ENCODE data around the gene ANKRD23.

The ANKRD23 gene

DNA sequence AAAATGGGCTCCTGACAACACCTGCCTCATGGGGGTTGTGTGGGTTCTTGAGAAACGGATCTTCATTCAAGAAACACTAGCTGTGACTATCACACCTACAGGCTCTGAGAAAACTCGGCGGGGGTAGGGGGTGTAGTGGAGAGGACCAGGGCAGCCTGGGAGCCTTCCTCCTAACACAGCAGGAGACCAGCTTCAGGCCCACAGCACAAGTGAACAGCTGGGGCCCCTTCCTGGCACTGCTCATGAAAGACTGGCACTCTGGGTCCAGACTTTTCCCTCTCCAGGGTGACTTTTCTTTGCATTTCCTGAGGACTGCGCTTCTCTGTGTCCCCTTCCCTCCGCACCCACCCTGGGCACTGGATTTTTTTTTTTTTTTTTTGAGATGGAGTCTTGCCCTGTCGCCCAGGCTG, 33.2 kb upstream of the ANKRD23 start:
- DNase-seq (ENCODE audit: low spot score) = no peak

DNA sequence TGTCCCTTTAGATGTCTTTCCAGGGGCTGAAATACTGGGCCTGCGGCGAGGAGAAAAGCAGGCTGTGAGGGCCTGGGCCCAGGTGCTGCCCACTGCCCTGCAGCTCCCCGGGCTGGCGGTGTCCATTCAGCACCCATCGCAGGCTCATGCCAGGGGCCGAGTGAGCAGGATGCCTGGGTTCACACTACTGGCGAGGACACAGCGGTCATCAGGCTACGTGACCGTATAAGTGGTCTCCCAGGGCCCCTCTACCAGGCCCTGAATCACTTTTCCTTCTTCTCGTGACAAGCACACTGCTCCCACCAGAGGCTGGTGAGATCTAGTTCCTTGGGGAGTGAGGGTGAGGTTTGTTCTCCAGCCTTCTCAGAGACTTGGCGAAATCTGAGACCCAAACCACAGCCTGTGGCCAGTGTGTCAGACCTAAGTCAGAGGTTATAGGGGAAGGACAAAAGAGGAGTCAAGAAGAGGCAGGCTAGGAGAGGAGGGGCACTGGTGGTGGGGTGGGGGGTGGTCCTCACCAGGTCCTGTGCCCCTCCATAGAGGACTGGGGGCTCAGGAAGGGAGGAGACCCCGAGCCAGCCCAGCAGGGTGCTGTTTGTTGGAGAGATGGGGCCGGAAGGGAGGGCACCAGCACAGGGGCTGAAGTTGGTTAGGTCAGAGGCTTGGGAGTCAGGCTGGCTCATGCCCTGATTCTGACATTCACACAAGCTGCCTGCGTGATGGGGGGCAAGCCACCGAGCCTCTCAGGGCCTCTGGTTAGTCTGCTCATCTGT, 32.6 kb upstream of the ANKRD23 start:
- no peak for DNase-seq (ENCODE audit: low spot score)

DNA sequence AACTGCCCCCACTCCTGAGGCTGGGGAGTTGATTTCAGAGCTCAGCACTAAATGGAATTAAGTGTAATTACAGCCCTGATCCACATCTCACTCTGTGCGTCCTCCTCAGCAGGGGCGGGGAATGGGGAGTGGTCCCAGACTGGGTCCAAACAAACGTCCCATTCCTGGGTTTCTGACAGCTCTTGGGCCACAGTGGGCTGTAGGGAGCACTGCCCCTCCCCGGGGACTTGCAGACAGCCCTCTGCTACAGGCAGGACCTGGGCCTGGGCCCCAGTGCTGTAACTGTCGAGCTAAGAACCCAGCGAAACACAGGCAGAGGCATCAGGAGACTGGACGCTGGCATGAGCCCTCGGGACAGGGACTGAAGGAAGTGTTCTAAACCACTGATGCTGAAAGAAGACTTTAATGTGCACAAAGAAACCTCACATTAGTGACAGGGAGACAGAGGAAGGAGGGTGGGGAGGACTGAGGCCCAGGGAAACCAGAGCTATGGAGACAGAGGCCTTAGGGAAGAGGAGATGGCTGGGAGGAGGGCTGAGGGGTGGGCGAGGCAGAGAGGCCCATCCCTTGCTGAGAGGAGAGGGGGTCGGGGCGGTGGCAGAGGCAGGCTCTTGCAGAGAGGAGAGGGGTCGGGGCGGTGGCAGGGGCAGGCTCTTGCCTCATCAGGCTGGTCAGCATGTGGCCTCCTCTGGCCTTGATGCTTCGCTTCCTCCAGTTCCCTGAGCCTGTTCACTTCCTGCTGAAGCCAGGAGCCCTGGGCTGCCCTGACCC, 31.9 kb upstream of the ANKRD23 start:
- DNase-seq (ENCODE audit: low spot score) = no peak

DNA sequence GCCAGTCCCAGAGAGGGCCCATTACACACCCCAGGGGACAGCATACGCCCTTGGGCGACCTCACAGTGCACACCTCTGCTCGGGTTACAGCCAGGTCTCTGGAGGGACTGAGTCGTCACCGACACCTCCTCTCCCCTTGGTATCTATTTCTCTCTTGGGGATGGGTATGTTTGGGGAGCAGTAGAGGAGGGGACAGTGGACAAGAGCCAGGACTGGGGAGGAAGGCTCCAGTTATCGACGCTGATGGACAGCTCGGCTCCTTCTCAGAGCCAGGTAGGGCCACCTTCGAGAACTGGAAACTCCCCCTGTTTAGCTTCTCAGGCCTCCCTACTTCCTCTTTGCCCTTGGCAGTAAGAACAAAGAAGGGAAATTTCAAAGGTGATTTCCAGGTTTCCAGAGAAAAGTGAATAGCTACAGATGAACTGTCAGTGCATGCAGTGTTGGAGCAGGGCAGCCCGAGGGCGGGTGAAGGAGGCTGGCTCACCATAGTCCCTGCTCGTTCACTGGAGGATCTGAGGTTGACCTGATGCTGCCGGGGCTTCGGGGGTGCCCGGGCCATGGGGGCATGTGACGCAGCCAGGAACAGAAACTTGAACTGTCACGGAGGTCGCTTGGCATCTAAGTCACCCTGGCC, 30.5 kb upstream of the ANKRD23 start:
- no peak for DNase-seq (ENCODE audit: low spot score)

DNA sequence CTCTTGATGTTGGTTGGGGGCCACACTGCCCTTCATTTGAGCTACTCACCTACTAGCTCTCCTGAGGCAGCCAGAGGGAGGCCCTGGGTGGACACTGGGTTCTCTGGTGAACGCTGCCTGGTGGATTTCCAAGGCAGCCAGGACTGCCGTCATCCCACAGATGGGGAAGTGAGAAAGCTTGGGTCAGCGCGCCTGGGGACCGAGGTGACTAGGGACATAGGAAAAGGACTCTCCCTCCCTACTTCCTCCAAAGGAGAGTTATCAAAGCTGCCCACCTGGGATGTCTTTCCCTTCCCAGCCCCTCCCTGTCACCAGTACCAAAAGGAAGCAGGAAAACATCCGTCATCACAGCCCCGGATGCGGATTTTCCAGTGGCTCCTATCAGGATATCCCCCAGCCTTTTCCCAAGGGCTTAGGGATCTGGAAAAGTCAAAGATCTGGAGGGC, 29.9 kb upstream of the ANKRD23 start:
- no peak for DNase-seq (ENCODE audit: low spot score)

DNA sequence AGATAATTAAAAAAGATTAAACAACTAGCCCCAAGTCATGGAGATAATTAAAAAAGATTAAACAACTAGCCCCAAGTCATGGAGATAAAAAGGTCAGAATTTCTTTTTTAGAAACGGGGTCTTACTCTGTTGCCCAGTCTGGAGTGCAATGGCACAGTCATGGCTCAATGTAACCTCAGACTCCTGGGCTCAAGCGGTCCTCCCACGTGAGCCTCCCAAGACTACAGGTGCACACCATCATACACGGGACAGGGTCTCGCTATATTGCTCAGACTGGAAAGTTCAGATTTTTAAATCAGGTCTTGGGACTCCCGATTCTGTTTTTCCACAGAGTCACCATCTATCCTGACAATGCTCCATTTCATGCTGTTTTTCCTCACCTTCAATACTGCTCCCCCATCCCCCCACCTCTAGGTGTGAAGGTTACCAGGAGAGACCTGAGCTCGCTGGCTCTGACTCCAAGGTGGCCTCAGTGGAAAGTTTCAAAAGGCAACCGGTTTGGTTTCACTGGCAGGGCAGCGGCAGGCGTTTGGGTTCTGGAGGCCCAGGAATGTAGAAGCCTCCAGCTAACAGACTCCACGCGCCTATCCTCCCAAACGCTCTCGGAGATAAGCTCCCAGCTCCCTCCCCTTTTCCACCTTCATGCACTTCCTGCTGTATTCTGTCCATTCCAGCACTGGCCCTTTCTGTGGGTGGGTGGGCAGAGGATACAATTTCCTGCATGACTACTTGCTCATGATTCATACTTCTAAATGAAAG, 28.9 kb upstream of the ANKRD23 start:
- no peak for DNase-seq (ENCODE audit: low spot score)

DNA sequence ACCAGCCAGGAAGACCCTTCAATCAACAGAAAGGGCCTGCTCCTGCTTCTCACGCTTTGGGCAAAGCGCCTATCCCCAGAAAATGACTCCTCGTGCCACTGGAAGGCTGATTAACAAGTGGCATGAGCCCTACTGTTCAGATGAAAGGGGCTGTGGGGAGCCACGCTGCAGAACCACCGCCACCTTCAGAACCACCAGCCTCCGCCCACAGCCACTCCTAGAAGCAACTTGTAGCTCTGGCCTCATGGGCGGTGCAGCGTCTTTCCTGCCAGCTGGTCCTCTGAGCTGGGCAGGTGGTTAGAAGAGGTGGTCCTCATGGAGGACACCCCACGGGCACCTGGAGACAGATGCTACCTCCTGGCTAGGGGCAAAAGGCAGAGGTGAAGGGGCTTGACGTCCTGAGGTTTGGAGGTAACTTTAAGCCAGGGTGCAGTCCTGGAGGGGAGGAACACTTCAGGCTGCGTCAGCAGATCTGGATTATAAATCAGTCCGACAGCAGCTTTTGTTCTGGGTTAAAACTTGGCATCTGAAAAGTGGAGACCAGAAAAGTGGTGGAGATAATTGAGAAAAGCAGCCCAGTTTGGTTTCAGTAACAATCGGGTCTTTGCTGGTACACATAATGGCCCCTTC, 26.9 kb upstream of the ANKRD23 start:
- no peak for DNase-seq (ENCODE audit: low spot score)

DNA sequence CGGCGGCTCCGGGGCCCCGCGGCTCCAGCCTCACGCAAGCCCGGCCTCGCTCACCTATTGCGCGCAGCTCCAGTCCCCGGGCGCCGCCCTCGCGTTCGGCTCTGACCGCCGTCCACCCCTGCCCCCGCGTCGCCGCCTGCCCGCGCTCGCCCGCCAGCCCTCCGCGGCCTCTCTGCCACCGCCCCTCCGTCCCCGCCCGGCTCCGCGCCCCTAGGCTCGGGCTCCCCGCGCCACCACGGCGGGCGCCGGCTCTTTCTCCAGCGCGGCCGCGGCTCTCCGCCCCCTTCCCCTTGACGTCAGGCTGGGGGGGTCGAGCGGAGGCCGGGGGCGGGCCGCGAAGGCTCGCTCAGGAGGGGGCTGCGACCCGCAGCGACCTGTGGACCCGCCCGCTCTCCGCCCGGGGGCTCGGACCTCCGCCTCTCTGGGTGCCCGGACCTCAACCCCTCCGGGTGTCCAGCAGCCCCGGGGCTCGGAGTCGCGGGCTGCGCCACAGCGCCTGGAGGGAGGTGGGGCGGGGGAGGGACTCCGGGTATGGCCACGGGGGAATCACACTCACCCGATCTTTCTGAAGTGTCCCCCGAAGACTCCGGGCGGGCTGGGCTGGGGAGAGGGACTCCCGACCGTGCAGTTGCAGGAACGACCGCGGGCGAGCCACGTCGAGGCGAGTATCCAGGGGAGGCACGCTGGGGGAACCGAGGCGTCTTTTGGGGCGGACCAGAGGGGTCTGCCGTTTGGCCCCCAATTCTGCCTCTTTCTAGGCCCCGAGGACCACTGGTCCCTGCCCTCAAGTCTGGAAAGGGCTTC, 26.2 kb upstream of the ANKRD23 start, which contains the start of gene SEMA4C:
SEMA4C (minus strand) TSS at position 259 of the 804 bp plus-strand sequence. CDS start 2,194 bp downstream, outside the sequence.
- DNase-seq (ENCODE audit: low spot score) = peak; percentile 75

DNA sequence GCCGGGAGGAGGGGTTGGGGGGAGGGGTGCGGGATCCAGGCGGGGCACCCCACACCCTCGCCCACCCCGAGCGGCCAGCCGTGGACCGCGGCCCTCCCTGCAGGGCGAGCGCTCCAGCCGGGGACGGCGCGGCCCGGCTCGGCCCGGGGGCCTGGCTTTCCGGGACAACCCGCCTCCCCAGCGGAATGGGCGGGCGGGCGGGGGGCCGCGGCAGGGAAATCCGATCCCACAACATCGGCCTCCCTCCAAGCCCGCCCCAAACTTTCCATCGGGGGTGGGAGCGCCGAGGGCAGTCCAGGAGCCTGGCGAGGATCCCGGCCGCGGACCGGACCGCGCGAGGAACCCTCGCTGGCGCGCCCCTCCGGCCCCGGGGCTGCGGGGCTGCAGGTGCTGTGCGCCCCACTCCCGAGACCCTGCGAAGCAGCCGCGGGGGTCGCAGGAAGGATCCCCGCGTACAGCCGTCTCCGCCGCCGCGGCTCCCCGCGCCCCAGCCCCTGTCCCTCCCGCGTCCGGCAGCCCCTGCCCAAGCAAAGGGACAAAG, 25.5 kb upstream of the ANKRD23 start:
- DNase-seq (ENCODE audit: low spot score) = peak; percentile 88

DNA sequence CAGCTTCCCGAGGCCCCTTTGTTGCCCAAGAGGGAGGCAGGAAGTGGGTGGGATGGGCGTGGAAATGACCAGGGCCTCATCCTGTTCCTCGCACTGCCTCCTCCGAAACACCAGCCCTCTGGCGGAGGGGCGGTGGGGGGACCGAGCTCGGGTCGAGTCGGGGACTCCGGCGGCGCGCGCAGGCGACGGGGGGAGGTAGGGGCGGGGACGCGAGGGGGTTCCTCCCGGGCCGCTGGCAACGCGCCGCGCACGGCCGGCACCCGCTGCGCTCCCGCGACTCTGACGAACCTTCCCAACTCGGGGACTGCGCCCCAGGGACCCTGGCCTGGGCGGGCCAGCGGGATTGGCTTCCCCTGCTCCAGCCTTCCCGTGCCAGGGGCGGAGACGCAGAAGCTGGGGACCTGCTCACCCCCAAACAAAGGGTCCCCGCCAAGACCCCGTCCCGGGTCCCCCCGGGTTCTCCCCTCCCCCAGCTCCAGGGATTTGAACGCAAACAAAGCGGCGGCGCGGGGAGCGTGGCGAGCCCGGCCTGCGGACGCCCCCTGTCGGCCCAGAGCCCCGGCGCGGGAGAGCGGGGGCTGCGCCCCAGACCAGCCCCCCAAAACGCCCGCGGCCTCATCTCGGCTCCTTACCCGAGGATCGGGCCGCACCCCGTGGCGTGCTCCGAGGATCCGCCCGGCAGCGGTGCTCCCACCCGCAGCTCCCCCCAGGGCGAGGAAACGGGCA, 24.9 kb upstream of the ANKRD23 start:
- peak; percentile 94 for DNase-seq (ENCODE audit: low spot score)

DNA sequence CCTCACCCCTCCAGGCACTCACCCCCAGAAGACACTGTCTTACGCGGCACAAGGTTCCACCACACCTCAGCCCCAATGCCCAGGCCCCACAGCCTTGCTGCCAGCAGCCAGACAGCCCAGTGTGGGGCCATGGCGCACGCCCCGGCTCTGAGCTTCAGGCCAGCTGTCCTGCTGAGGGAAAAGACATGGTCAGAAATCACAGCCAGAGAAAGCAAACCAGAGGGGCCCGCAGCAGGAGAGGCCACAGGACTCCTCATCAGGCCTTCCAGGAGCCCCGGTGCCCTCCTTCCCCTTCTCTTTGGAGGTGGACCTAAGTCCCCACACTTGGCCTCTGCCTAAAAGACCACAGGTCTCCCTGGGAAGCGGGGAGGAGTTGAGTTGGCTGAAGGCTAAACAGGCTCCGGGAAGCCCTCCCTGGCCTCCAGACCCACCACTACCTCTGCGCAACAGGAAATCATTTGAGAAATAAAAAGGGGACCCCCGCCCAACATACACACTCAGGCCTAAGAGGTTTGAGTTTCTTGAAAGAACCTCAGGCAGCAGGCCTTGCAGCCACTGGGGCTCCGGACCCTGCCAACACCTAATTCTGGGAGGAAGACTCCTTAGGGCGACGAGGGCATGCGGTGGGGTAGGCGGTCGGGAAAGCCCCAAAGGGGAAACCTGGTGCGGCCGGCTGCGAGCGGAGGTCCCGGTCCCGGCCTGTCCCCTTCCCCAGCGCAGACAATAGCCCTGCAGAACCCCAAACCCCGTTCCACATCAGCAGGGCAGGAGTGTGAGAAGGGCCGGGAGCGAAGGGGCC, 24.1 kb upstream of the ANKRD23 start:
- DNase-seq (ENCODE audit: low spot score) = no peak

DNA sequence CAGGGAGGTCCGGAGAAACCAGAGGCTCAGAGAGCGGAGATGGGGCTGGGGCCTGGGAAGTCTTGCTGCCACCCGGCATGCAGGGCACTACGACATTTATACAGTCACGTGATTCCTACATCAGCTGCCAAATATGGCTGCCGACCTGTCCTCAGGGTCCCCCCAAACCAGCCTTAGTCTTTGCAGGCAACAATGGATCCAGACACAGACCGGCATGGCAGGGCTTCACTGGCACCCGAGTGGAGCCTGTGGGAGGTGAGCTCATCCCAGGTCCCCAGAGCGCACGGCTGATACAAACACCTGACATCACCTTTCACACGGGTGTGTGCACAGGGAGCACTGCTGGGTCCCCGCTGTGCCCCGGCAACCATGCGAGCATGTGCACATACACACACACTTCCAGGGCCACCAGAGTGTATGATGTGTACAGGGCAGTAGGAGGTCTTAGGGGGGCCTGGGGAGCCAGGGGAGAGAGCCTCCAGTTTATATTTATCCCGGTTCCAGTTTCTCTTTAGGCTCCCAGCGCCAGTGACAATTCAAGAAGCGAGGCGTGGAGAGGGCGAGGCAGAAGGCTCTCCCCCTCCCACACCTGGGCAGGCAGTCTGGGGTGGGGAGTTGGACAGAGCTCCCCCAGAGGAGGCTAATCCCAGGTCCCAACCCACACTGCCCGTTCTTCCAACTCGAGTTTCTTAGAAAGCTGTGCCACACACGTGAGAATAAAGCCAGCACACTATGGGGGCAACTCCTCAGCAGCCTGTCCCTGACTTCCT, 23.4 kb upstream of the ANKRD23 start:
- no peak for DNase-seq (ENCODE audit: low spot score)

DNA sequence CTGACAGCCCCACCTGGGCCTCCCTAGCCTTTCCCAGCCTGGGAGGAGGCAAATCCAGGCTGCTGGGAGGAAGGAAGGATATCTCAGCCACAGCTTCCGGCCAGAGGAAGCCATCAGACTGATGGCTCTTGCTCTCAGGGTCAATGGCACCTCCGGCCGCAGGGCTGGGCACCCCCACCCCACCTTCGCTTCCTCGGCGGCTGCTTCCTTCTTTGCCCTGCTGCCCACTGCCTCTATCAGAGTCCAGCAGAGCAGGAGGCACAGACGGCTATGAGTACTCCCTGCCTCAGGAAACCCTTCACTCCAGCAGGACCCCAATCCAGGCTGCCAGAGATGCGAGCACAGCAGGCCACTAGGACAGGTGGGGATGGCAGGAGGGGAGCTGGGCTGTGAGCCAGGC, 22.8 kb upstream of the ANKRD23 start:
- no peak for DNase-seq (ENCODE audit: low spot score)

DNA sequence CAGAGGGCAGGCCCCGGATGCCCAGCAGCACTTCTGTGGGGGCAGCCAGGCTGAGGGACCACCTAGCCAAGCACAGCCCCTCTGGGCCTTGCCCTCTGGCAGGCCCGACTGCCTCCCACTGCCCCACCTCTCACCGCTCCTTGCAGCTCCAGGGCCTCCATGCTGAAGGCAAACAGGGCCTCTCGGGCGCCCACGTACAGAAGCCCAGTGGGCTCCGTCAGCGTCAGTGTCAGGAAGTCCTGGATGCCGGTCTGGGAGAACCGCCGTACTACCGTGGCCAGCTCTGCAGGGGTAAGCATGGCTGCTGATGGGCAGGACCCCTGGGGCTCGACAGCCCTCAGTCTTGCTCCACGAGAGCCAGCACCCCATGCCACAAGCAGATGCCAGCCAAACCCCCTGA, 22.3 kb upstream of the ANKRD23 start:
- DNase-seq (ENCODE audit: low spot score) = no peak

DNA sequence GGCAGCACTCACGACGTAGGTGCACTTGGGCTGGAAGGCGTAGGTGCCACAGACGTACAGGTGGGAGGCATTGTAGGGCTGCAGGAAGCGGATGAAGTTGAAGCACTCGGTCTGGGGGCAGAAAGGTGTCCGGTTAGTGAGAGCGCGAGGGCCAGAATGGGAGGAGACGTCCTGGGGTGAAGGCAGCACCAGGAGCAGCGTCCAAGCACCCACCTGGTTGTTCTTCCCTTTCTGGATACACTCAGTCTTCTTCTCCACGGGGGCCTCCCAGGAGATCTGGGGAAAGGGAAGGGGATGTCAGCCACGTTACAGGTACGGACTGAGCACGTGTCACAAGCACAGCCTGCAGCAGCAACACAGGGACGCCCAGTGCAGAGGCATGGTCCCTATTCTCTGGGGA, 21.8 kb upstream of the ANKRD23 start:
- DNase-seq (ENCODE audit: low spot score) = no peak

DNA sequence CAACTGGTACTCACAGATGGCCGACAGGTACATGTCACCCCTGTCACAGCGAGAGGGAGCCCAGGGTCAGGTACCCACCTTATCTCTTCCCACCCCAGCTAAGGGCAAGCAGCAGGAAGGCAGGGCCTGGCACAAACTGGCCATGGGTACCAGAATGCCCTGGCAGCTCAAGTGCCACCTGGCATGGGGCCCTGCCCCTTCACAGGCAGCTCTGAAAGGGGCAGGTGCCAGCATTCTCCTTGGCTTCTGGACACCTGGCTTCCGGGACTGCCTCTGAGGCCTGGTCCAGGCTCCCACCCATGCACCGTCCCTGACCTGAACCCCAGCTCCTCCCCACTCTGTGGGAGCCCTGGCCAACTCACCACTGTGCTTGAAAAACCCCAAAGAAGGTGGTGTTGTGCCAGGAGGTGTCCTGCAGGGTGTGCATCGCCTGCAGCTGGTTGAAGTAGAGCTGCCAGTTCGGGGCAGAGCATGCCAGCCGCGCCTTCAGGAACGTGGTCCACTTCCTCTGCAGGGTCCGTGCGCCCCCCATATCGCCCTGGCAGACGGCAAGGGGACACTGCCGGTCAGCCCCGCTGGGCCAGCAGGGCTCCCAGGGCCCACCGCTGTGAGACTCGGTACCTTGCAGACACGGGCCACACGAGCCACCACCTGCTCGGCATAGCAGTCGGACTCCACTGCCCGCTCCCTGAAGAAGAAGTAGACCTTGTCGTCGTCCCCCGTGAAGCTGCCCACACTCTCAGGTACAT, 20.7 kb upstream of the ANKRD23 start:
- no peak for DNase-seq (ENCODE audit: low spot score)

DNA sequence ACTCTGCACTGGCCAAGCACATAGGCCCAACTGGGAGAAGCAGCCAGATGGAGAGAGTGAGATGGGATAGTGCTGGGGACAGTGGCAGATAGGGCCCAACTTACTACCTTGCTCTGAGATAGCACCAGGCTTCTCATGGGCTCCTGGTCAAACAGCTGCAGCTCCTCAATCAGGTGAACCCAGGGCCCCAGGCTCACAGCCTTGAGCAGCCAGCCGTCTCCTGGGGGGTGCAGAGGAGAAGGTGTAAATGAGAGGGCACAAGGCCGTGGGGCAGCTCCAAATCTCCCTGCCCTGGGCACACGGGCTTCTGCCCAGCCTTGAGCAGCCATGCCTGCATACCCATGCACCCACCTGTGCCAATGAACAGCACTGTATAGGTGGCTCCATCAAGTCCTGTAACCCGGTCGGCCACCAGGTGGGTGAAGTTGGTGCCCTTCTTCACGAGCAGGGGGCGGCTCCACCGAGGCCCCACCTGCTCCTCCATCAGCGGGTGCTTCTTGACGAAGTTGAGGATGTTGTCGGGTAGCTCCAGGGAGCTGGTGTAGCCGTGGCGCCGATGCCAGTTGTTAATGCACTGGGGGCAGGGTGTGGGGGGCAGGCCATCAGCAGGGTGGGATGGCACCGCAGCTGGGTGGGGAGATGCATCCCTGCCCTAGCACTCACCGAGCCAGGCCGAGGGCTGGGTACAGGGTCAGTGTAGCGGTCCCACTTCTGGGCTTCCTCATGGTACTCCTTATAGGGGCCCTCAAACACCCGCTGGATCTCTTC, 19.9 kb upstream of the ANKRD23 start:
- no peak for DNase-seq (ENCODE audit: low spot score)

Data from AG20443 (cell line).